Measurements from ENCODE around the gene PPP2R2C. TPM values are rescaled to one million over a fixed set of nuclear protein-coding genes. Genes with fewer than 3 reads are reported as not detected.

Gene PPP2R2C
- total RNA-seq, 2 experiments from 2014 or later: not detected

GRCh38 chr4:6449335-6449734 is 23.1 kb downstream of the PPP2R2C start:
- Histone ChIP-seq H3K27ac (ENCODE audit: low read depth, low read length, poor library complexity, severe bottlenecking) (no peak overlapping the region), H3K4me3 (ENCODE audit: low read depth, low read length, poor library complexity, severe bottlenecking) (no peak overlapping the region), H3K9me2 (ENCODE audit: insufficient read depth, low read length) (no peaks in the 10 kb centered on the region), H3K36me3 (ENCODE audit: insufficient read depth, low read length) (no peaks in the 10 kb centered on the region), H3K4me2 (ENCODE audit: low read length) (no peak overlapping the region), H4K20me1 (ENCODE audit: insufficient read depth, low read length) (no peaks in the 10 kb centered on the region), H3K9me3 (ENCODE audit: low read length) (no peaks in the 10 kb centered on the region), H3K4me1 (ENCODE audit: insufficient read depth, low read length, poor library complexity, severe bottlenecking) (no peaks in the 10 kb centered on the region), H2AFZ (ENCODE audit: low read length) (no peak overlapping the region), H3K79me2 (ENCODE audit: insufficient read depth, low read depth, low read length) (no peaks in the 10 kb centered on the region)
- BruUV-seq (replicated peaks): no TSS peak
- CTCF ChIA-PET (ENCODE audit: unreplicated experiment): no interaction called here
- TF ChIP-seq CTCF (conservative IDR thresholded peaks at IDR 0.05; ENCODE audit: low read length) (no peak), EZH2phosphoT487 (IDR thresholded peaks at IDR 0.05; ENCODE audit: borderline replicate concordance, low read depth, low read length) (no peak)
- intact Hi-C loops (cut with micrococcal nuclease; ENCODE audit: unreplicated experiment): no loop called here
- POLR2A ChIA-PET: no interaction called here
- no peak for DNase-seq (ENCODE audit: low spot score)

DNA sequence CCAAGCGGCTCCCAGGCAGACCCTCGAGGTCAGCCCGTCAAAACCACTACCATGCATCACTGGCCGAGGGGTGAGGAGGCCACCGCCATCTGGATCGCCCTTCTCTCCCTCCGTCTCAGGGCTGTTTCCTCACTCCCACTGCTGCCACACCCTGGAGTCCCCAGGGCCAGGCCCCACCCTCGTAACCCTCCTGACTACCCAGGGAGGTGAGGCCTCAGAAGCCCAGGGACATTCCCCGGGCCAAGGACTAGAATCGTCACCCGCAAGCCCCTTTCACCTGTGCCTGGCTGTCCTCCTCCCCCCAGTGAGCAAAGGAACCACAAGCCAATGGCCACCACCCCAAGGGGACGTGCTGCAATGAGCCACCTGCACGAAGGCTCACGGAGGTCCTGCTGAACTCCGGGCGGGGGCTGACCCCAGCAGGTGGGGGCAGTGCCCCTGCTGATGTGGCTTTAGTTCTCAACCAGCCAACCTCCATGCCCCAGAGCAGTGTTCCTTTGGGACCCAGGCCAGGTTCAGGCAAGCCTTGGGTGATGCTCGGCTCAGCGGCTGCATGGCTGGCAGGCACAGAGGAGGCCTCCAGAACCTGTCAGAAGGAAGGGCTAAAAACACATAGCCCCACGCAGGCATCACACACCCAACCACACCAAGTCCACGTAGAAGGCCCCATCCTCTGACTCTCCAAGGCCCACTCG is 23.8 kb downstream of the PPP2R2C start:
- H3K9me2 ChIP-seq (ENCODE audit: insufficient read depth, low read length): no peaks in the 10 kb centered on the region
- no peaks in the 10 kb centered on the region for H4K20me1 ChIP-seq (ENCODE audit: insufficient read depth, low read length)
- CTCF ChIA-PET (ENCODE audit: unreplicated experiment): no interaction called here
- no peaks in the 10 kb centered on the region for H3K79me2 ChIP-seq (ENCODE audit: insufficient read depth, low read depth, low read length)
- no peak overlapping the region for H3K4me3 ChIP-seq (ENCODE audit: low read depth, low read length, poor library complexity, severe bottlenecking)
- no peaks in the 10 kb centered on the region for H3K4me1 ChIP-seq (ENCODE audit: insufficient read depth, low read length, poor library complexity, severe bottlenecking)
- H3K4me2 ChIP-seq (ENCODE audit: low read length): no peak overlapping the region
- BruUV-seq (replicated peaks): no TSS peak
- no peak overlapping the region for H3K27ac ChIP-seq (ENCODE audit: low read depth, low read length, poor library complexity, severe bottlenecking)
- POLR2A ChIA-PET: no interaction called here
- H3K9me3 ChIP-seq (ENCODE audit: low read length): no peaks in the 10 kb centered on the region
- intact Hi-C loops (cut with micrococcal nuclease; ENCODE audit: unreplicated experiment): no loop called here
- no peak overlapping the region for H2AFZ ChIP-seq (ENCODE audit: low read length)
- no peak for TF ChIP-seq EZH2phosphoT487 (IDR thresholded peaks at IDR 0.05; ENCODE audit: borderline replicate concordance, low read depth, low read length)
- no peak for TF ChIP-seq CTCF (conservative IDR thresholded peaks at IDR 0.05; ENCODE audit: low read length)
- no peak for DNase-seq (ENCODE audit: low spot score)
- H3K36me3 ChIP-seq (ENCODE audit: insufficient read depth, low read length): no peaks in the 10 kb centered on the region

DNA sequence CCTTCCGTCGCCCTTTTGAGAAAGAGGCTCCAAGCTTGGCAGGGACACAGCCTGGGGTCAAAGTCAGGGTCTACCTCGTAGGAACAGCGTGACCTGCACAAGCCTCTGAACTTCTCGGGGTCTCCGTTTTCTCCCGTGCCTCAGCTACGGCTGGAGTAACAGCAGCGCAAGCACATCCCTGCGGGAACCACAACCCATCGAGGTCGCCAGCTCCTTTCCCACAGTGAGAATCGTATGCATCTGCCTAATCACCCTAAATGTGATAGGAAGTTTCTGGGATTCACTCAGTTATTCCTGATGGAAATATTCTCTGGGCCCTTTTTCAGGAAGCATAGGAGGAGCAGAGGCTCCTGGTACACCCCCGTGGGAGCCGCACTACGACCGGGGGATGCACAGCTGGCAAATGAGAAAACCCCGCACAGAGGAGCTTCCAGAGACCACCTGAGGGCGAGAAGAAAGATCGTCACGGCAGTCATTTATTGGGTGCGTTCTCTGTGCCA is 24.7 kb downstream of the PPP2R2C start:
- no TSS peak for BruUV-seq (replicated peaks)
- H3K4me1 ChIP-seq (ENCODE audit: insufficient read depth, low read length, poor library complexity, severe bottlenecking): no peaks in the 10 kb centered on the region
- no peak for DNase-seq (ENCODE audit: low spot score)
- H4K20me1 ChIP-seq (ENCODE audit: insufficient read depth, low read length): no peaks in the 10 kb centered on the region
- no peak overlapping the region for H3K27ac ChIP-seq (ENCODE audit: low read depth, low read length, poor library complexity, severe bottlenecking)
- no peak overlapping the region for H2AFZ ChIP-seq (ENCODE audit: low read length)
- no peaks in the 10 kb centered on the region for H3K36me3 ChIP-seq (ENCODE audit: insufficient read depth, low read length)
- no peaks in the 10 kb centered on the region for H3K9me3 ChIP-seq (ENCODE audit: low read length)
- no peaks in the 10 kb centered on the region for H3K79me2 ChIP-seq (ENCODE audit: insufficient read depth, low read depth, low read length)
- ChIA-PET CTCF (ENCODE audit: unreplicated experiment) (interaction anchor here (0.6 kb wide), 1 partner anchor 34 kb away, joined by 3 read pairs; no protein-coding TSS in a partner anchor), POLR2A (no interaction called here)
- H3K4me2 ChIP-seq (ENCODE audit: low read length): no peak overlapping the region
- intact Hi-C loops (cut with micrococcal nuclease; ENCODE audit: unreplicated experiment): no loop called here
- TF ChIP-seq EZH2phosphoT487 (IDR thresholded peaks at IDR 0.05; ENCODE audit: borderline replicate concordance, low read depth, low read length): no peak
- no peaks in the 10 kb centered on the region for H3K9me2 ChIP-seq (ENCODE audit: insufficient read depth, low read length)
- H3K4me3 ChIP-seq (ENCODE audit: low read depth, low read length, poor library complexity, severe bottlenecking): no peak overlapping the region

All from OCI-LY7 (cell line).